D721Med (cell line): Measurements from ENCODE around the gene STK16.
A peak's percentile ranks its signal among the peaks of the same experiment; 100 is the strongest.

Source experiments
- DNase-seq: peaks from one replicate; pipeline ENCODE4 v3.0.0; 2011; ENCODE audit warnings: low spot score; ENCODE audit not compliant: insufficient read length
- FAIRE-seq: peaks from 2 replicates; lab custom pipeline; 2011; peaks lifted over from hg19 to GRCh38; lab: Jason Lieb, UNC
- CTCF ChIP-seq: IDR thresholded peaks from 2 replicates; pipeline ENCODE4 v1.5.1; 2012; ENCODE audit warnings: mild to moderate bottlenecking, control low read depth; ENCODE audit not compliant: insufficient read depth; ENCODE audit errors: missing control alignments

The STK16 gene

DNA sequence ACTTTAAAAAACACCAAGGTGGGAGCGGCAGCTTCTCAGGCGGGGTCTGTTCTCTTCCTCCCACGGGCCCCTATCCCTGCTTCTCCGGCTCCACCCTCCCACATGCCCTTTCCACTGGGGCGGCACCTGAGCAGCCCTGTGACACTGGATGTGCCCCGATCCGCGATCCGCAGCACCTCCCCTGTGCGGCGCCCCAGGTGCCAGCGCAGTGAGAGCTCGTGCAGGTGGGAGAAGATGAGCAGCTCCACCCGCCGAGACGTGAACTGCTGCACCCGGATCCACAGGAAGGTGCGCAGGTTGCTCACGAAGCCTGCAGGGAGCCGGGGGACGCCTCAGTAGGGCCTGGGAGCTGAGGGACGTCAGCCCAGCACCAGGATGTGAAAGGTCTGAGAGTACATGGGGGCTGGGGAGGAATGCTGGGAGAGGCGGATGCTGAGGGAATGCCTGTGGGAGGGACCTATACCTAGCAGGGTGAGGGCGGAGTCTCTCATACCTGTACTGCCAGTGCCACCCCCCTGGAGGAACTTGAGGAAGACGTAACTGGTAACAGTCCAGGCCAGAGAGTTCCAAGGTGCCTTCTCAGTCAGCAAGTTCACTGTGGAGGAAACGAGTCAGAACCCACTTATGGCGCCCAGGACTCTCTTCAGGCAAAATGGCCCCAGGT lies 29.3 kb upstream of the STK16 start:
- TF ChIP-seq CTCF = no peak
- DNase-seq (no peak), FAIRE-seq (no peak)

- no peak for DNase-seq
- no peak for FAIRE-seq
- TF ChIP-seq CTCF = no peak
These were observed 28.8 kb upstream of the STK16 start for GRCh38 chr2:219216535-219216915.

DNA sequence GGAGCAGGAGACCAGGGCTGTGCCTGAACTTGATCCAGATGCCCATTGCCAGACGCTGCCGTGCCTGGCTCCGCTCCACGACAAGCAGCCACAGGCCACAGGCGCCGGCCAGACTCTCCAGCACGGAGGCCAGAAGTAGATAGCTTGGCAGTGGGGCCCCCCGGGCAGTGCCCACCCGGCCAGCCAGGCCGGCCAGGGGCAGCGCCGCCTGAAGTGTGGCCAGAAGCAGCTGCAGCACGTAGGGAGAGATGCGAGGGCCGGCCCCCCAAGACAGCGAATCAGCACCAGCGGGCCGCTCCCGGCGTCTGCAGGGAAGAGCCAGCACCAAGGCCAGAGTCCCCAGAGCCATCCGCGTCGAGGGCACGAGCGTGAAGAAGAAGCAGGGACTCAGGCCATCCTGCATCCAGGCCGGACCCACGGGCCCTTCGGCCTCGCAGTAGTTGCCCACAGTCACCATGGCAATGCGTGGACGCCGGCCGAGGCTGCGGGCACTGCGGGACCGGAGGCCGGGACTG lies 27.0 kb upstream of the STK16 start:
- no peak for DNase-seq
- FAIRE-seq = no peak
- TF ChIP-seq CTCF = no peak

GRCh38 chr2:219218732-219219701 lies 26.3 kb upstream of the STK16 start, which contains the start of gene ABCB6:
Gene ABCB6, minus strand, starts transcription at chr2:219218958. Its CDS starts 285 bp downstream, at chr2:219218673.
- FAIRE-seq = no peak
- DNase-seq = peak; percentile 98
- no peak for TF ChIP-seq CTCF

- FAIRE-seq = no peak
- TF ChIP-seq CTCF = no peak
- DNase-seq = no peak
These were observed 25.3 kb upstream of the STK16 start for GRCh38 chr2:219219784-219220532.

DNA sequence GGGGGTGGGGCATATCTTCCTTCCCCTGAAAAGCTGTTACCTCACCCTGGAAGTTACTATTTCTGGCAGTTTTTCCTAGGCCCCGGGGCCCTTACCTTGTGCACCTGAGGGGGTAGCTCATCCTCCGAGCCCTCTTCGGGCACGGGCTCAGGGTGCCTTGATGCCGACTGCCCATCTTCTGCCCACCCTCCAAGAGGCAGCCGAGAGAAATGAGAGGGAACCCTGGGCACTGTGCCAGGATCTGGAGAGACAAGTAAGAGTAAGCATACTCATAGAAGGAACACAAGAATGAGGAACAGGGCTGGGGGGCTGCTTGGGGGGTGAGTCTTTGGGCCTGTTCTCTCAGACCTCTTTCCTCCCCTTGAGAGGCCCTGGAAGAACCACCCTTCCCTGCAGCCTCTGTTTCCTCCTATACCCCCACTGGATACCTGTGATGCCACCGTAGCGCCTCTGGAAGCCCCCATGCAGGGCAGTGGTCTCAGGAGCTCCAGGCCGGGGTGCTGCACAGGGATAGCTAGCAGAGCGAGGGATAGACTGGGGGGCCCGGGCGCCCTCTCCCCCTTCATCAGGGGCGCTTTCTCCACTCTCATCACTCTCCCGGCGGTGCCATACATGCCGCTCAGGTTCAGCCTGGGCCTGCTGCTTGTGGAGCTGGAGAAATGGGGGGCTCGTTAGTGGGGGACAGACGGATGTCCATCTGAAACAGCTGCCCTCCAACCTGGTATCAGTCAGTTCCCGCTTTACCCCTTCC lies 24.5 kb upstream of the STK16 start:
- no peak for TF ChIP-seq CTCF
- no peak for FAIRE-seq
- DNase-seq = no peak
